C1 segment of cervical spinal cord (tissue), 14 donors: ENCODE measurements around the gene CD40.

Experiments
- DNase-seq, 14 donors: peaks; one replicate each; lab custom pipeline; 2025; lab: John Stamatoyannopoulos, UW

Gene CD40

DNA sequence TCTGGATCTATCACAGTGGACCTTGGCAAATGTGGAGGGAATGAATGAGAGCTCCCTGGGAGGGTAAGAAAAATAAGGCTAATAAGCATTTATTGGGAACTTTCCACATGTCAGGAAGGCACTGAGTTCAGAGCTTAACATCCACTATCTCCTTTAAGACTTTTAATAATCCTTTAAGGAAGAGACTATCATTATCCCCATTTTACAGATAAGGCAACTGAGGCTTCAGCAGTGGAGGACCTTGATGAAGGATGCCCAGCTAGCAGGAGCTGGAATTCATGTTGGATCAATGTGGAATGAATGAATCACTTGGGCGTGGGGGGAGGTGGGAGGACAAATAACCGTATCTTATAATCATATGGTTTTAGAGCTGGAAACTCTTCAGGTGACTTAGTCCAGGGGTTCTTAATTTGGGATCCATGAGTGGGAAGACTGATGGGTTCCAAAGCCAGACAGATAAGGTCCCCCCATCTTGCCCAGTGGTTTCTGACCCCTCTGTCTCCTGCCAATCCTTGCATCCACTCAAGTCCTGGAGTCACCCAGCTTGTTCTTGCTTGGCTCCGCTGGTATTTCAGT, 54.9 kb downstream of the CD40 start:
- DNase-seq, result no peak

DNA sequence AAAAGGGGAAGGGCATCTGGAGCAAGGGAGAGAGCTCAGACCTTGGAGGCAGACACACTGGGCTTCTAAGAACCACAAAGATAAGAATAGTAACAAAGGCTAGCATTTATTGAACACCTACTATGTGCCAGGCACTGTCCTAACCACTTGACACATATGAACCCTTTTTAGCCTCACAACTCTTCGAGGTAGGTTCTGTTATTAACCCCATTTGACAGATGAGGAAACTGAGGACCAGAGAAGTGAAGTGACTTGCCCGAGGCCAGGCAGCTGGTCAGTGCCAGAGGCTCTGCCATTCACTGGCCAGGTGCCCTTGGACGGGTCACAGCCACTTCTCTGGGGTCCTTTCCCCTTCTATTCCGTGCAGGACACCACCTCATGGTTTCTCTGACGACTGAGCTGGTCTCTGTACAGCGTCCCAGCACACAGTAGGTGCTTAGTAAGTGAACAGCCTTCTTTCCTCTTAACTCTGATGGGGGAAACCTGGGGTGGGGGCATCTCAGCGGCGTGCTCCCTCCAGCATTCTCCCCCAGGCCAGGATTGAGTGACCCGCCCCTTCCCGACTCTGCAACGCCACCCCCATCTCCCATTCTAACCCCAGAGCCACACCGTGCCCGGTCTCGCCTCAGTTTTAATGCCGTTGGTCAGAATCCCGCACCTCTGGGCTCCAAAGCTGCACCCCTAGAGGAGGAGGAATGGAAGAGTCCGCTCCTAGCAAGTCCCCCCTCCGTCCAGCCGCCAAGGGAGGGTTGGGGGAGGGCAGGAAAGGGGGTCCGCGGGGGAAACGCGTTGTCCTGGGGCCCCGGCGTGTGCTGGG, 55.7 kb downstream of the CD40 start:
- DNase-seq, result no peak

DNA sequence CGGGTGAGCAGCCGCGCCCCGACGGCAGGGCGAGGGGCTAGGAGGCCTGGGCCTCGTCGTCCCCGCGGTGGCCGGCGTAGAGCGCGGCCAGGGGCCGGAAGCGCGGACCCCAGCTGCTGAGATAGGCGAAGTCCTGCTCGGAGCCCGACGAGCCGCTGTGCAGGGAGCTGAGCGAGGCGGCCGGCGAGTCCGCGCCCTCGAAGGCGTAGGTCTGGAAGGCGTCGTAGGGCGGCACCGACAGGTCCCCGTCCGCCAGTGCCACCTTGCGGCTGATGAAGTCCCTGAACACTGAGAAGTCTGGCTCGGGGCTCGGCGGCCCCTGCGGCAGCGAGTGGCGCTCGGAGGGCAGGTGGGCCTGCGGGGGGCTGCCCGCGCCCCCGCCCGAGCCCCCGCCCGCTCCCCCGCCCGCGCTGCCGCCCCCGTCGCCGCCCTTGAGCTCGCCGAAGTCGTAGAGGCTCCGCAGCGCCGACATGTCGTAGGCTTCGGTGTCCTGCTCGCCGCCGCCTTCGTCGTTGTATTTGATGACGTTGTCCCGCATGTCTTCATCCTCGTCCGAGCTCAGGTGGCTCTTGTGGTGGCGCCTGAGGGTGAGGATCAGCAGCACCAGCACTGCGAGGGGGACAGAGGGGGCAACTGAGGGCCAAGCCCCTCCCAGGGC, 56.5 kb downstream of the CD40 start:
- peak in 4 of 14 donors; percentile 0 to 26 (median 1) for DNase-seq

DNA sequence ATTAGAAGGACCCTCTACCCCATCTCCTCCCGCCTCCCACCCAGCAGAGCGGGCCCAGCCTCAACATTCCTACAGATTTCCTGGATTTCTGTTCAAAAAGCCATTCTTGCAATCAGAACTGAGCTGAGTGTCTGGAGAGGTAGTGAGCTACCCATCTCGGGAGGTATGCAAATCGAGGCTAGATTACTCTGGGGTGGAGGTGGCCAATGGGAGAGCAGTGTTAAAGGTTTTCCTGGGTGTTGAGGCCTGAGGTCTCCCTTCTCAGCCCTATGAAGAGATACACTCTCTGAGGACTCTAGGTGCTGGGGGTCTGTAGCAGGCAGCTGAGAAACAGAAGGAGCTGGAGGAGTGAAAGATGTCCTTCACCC, 57.0 kb downstream of the CD40 start:
- DNase-seq, result no peak

DNA sequence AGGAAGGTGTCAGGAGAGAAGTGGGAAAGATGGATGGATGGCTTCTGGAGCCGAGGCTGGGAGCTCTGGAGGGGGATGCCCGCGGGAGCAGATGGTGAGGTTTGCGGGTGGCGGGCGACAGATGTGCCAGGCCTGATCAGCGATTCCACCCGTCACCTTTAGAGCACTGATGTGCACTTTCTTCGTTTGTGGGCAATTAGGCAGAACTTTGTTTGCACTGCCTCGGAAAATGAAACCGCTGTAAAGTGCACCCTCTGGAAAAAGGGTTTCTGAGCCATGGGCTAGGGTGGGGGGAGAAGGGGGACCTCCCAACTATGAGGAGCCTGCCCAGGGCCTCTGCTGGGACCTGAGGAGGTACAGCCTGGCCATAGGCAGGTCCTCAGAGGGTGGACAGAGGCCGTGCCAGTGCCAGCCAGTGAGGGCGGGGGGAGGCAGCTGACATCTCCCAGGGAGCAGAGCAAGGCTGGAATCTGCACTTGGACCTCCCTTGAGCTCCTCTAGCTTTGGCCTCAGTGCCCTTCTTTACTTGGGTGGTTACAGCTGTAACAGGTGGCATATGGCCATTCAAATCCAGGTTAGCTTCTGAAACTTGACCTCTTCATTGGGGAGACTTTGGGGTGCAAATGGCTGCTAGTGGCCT, 58.7 kb downstream of the CD40 start:
- no peak for DNase-seq

DNA sequence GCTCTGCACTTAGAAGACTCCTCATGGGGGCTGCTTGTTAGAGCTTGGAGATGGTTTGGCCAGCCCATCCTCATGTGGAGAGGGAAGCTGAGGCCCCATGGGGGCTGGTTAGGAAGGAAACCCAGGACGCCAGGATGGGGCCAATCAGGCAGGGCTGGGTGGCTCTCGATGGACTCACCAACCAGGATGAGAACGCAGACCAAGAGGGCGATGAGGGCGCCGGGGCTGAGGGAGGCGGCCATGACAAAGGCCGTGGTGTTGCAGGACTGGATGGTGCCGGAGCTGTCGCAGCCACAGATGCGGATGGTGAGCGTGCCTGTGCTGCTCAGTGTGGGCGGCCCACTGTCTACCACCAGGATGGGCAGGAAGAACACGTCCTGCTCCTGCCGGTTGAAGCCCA, 59.7 kb downstream of the CD40 start:
- no peak for DNase-seq

DNA sequence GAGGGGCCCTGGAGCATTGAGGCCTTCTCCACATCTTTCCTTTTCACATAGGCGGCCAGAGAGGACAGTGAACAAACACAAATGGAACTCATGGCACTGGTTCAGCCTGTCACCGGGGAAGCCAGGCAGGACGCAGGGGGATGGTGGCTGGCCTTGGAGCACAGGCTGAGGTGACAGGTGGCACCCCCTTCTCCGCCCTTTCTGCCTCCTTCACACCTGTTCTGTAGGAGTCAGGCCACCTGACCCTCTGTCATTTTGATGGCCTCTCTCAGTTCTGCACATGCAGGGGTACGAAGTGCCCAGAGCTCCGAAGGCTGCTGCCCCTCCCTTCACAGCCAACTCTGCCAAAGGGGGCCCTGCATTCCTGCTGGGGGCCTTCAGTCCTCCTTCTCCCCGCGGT, 60.8 kb downstream of the CD40 start:
- DNase-seq, result peak in 2 of 14 donors; percentile 16 to 91
